Cerebellar nuclear complex (tissue), 1 donor: ENCODE data around the gene MBOAT1.

Experiments
- DNase-seq, 2 experiments: peaks; one replicate each; lab custom pipeline; 2025; lab: John Stamatoyannopoulos, UW

The MBOAT1 gene

DNA sequence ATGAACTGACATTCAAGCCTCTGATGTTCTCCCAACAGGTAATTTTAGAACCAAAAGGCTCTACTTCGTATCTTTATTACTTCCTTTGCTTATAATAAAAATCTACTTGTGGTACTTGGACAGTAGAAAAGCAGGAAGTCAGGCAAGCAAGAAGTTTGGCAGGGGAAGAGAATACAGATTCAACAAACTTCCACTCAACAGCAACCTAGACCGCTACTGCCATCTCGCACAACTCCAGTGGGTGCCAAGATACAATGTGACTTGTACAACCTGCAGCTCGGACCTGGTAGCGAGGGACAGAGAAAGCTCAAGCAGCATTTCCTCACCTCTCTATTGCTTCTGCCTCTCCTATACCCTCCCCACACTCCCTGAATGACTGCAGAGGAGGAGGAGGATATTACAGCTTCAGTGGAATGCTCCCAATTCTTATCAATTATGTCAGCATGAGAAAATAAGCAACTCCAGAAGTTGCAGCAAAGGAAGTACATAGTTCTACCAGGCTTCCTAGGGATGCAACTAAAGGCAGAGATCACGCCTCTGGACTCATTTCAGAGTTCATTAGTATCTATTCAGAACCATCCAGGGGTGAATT, 76.5 kb downstream of the MBOAT1 start:
- no peak for DNase-seq

DNA sequence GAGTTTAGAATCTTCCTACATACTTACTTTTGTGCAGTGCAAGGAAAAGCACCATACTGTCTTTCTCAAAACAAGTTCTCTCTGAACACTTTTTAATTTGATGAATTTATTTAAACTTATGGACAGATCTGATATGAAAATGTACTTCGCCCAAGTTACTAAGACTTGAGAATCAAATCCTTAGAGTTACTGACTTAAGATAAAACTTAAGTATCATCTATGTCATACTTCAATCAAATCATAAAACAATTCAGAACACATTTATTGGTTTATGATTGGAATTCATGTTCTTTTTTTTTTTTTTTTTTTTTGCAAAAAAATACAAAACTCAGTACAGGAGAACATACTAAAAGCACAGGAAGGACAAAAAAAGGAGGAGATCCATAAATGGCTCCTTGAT, 77.7 kb downstream of the MBOAT1 start:
- DNase-seq: no peak

DNA sequence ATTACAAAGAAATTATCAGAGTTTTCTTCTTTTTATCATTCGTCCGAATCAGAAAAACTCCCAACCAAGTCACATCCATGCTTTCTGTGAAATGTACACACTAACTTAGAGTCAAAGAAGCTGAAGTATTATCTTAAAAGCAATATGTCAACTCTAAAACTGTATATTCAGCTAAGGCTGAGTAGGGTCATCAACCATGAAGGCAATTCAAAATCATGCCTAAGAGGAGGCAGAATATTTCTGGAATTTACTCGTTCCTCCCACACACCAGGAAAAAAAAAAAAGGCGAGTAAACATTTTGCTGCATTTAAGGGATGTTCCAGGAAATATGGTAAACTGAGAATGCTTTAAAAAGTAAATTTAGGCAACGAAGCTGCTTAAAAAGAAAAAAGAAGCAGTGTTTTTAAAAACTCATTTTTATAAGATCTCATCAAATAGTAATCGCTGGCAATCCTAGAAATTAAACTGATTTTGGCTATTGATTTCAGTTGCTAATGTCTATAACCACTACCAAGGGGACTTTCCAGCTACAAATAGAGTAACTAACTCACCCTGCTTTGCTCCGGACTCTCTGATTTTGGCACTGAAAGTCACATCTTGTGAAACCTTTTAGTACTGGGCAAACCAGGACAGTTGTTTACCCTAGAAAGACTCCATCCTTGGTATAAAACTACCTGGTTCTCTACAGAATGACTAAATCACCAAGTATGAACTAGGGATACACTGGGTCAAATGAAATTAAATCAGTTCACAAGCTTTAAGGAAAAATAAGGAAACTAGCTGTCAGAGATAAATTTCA, 82.8 kb downstream of the MBOAT1 start:
- DNase-seq: no peak

DNA sequence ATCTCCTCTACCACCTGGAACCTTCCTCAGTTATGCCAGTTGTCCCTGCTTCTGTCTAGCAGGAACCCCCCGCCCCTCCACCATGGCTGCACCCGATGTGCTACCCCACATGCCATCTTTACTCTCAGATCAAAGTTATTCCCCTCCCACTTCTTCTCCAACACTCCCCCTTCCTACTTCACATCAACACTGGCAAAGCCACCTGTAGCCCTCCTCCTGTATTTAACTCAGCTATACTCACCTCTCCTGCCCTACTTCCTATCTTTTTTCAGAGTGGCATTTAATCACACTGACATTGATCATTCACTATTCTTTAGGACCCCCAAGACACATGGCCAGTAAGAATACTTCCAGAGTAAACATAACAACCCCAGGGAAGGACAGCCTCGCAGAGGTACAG, 84.3 kb downstream of the MBOAT1 start:
- no peak for DNase-seq

DNA sequence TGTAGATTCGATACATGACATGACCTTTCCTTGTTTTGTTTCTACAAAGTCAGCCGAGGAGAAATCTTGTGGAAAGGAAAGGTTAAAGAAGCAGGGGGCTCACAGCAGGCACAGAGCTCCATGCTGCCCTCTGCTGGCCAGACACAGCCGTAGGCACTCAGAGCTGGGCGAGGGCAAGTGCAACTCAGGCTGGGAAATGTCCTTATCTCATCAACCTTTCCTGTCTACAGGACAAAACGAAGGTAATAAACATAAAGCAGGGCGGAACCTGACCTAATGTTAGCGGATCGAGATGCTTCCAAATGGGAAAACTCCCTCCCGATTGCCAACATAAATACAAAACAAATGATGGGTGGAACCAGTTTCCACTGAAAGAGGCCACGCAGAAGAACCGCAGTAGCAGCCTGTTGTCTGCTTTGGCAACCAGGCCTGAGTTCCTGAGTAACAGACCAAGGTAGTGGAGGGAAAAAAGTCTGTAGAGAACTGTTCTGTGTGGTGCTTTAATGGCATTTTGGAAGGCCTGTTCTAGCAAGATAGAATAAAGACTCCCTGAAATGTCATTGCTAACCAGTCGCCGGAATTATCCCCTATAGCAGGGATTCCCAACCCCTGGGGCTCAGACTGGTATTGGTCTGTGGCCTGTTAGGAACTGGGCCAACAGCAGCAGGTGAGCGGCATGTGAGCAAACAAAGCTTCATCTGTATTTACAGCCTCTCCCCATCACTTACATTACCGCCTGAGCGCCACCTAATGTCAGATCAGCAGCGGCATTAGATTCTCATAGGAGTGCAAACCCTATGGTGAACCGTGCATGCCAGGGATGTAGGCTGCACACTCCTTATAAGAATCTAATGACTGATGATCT, 85.2 kb downstream of the MBOAT1 start:
- DNase-seq: no peak

DNA sequence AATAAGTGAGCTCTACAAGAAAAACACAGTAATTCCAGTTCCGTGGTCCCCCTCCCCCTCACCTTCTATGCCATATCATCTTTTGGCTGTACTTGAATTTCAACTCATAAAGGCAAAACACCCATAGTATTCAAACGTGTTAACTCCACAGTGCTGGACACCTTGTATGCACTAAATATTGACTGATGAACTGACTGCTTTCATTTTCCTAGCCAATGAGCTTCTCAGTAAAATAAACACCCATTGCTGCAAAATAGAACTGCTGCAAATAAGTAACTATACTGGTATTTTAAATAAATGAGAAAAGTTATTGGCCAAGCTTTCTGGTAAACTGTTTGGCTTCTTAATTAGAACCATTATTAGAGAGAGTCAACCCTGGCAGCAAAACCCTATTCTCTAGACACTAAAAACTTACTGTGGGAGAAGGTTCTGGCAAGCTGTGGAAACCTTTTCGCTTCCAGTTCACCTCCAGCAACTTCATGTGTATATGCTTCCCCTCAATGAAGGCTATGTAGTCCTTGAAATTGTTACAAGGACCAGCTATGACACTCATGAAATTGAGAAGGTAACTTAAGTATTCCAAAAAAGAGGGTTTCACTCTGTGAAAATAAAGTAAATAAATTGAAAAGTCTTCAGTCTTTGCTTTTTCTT, 86.0 kb downstream of the MBOAT1 start:
- DNase-seq: no peak

DNA sequence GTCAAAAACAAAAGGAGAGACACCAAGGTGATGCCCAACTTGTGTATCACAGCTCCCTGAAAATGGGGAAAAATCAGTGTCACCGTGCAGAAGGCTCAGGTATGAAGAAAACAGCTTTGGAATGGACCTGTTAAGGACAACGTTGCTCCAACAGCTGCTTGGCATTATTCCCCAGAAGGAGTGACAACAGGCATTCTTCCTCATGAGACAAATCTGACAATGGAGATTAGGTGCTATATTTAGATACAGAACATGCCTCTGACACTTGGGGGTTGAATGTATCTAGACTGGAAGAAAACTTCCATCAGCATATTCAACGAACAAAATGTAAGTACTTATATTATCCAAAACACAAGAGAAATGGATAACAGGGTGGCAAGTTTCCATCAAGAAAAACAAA, 87.7 kb downstream of the MBOAT1 start:
- no peak for DNase-seq

DNA sequence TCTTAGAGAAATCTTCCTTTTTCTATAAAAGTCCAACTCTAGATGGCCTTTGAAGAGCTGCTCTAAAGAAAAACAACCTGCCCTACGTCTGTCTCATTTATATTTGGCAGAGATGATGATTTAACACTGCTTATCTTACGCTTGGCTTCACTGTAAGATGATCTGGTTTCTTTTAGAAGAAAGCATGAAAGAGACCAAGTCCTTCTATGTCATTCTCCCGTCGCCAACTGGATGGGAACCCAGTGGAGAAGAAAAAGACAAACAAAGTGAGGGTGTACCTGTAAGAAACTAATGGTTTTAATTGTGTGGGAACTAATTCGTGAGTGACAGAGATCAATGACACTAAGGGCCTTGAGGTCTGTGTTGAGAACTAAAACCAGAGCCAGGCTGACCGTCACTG, 92.8 kb downstream of the MBOAT1 start:
- DNase-seq: no peak

DNA sequence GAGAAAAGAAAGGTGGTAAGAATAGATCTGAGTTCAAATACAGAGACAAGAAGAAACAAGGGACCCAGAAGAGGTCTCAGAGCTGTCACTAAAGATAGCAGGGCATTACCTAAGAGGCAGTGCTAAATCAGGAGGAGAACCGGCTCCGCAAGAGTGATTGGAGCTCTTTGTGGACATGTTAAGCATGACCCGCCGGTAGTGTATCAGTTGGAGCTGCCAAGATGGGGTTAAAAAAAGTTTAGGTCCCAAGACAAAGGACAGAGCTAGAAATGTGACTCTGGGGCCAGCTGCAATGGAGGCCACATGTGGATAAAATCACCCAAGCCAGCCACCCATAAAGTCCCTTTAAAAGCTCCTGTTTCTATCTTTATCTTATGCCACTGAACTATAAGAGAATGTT, 93.4 kb downstream of the MBOAT1 start:
- DNase-seq: no peak

DNA sequence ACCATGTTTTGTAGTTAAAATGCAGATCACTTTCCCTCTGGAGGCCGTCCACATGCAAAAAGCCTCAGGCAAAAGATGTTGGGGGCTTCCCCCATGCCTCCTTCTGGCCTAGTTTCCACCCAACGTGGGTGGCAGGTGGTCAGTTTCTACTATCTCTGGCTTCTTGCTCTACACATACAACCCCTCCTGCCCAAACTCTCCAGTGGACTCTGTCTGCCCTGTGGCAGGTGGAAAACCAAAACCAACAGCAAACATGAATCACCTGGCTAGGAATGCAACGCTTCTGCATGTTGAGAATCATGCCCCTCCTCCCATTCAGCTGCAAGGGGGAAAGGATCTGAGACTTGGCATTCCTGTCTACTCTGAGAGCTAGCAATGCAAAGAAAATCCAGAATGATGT, 94.8 kb downstream of the MBOAT1 start:
- no peak for DNase-seq

DNA sequence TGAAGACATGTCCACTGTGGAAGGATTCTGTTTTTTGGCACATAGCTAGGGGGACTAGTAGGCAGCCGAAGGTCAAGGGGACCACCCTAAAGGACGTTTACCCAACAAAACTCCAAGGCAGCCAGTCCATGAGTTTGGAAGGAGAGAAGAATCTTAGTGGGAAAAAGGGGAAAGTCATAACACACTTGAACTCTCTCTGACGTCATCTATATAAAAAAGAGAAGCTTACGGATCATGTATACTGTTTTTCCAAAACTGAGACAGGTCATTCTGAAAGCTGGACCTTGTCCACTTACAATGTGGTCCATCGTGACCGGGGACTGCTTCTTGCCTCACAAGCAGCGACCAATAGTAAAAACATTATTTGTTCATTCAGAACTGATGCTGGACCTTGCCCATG, 95.5 kb downstream of the MBOAT1 start:
- no peak for DNase-seq

DNA sequence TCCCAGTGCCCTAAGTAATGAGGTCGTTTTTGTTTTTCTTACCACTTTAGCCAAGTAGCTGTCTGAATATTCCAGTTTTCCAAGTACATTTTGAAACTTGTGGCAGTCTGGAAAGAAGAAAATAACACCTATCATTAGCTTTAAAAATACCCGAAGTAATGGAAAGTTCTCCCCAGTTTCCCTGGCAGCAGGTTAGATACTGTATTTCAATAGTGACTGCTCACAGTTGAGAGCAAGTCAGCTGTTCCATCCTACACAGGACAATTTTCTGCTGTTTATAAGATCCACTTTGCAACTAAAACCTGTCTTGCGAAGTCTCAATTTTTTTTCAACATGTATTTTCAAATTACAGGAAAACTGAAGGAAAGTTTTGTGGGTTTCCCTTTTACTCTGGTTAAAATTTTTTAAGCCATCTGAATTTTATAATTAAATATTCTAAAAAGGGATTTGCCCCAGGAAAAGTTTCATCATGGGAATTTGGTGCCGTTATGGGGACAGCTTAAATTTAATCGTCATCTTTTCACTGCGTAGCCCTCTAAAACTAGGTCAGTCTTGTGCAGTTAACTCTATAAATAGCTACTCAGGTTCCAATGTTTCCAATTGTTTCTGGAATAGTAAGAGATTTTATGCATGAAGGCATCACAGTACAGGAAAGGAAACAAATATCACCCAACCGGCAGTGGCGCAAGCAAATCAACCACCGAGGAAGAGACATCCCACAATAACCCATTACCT, 96.9 kb downstream of the MBOAT1 start:
- DNase-seq: no peak

DNA sequence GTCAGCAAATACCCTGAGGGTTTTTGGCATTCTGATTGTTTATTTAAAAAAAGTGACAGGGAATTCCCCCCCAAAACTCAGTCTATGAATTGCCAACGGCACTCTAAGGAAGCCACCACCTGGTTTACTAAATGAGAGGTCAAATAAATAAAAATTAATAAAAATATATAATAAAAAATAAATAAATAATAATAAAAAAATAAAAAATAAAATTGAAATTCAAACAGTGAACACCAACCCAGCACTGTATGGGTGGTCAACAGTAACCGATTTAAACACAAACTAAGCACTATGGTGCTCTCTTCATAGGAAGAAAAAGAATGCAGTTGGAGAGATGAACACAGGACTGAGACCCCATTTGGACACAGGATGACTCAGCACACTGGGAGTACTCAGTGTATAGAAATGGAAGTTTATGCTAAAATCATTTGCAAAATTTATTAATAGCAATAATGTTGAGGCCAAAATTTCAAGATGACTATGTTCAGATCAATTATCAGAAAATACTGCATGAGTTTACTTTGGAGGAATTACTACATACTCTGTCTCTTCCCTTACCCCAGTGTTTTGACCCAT, 98.5 kb downstream of the MBOAT1 start:
- no peak for DNase-seq

DNA sequence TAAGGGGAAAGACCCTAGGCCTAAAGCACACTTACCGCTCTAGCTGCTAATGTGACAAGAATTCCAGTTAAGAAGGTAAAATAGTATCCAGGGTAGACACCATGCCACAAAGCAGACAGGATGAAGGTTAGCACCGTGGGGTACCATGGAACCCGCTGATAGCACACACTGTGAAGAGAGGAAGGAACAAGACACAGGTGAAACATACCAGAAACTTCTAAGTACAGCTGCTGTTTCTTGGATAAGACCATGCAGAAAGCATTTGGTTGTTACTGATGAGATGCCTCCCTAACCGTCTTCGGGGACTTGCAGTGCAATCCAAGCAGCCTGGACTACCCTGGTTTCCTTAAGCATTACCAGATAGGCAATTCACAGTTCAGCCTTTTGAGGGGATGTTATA, 99.4 kb downstream of the MBOAT1 start:
- no peak for DNase-seq

DNA sequence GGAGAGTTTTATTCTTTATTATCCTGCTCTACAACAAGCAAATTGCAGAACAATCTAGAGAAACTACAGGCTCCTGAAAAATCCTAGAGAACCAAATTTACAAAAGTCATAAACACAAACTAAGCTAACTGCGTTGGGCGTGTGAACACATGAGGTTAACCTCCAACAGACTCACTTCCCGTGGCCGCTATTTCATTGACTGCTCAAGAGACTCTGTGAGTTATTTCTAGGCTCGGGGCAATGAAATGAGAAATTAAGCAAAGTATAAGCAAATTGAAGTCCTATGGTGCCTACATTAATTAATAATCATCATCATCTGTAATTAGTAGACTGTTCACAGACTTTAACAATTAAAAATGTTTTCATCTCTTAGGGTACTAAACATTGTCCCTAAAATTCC, 100.0 kb downstream of the MBOAT1 start:
- DNase-seq: no peak

DNA sequence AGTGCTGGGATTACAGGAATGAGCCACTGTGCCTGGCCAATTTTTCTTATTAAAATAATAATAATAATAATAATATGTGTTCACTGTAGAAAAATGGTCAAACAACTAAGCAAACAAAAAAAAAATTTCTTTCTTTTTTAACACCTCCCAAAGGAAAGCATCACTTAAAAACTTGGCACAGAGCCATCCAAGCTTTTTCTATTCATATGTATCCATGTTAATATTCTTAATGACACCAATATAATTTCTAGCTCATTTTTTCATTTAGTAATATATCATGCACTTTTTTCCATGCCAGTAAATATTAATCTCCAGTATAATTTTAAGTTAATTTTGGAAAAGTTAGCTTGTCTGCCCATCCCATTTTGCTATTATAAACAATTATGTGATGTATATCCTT, 101.8 kb downstream of the MBOAT1 start:
- no peak for DNase-seq

DNA sequence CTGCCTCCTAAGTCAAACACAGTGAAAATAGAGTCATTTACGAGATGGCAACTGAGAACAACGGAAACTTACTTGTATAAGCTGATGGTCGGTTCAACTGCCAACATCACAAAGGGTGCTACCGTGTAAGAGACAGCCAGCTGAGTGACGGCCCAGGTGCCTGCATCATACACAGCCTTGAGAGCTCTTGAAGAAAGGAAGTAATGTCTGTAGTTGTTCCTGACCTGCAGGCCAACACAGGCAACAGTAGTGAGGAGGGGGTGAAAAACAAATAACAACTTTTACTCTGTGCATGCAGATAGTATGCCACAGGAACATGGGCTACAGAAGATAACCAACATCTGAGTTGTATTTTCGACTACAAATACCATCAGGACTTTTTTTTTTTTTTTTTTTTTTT, 102.7 kb downstream of the MBOAT1 start:
- no peak for DNase-seq

DNA sequence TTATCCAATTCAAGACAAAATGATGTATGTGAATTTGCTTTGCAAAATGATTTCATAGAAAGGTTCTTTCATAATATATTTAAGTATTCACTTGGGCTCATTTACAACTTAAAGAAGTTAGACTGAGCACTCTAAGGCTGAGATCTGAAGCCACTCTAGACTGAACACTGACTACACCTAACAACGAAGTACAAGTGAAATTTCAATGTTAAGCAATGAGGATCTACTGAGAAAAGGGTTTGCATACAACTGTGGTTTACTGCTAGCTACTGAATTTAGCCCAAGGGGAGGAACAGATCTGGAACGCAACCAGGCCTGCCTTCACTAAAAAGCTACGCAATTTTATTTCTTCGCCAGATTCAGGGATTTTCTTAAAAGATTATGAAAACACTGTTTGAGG, 106.4 kb downstream of the MBOAT1 start:
- no peak for DNase-seq

DNA sequence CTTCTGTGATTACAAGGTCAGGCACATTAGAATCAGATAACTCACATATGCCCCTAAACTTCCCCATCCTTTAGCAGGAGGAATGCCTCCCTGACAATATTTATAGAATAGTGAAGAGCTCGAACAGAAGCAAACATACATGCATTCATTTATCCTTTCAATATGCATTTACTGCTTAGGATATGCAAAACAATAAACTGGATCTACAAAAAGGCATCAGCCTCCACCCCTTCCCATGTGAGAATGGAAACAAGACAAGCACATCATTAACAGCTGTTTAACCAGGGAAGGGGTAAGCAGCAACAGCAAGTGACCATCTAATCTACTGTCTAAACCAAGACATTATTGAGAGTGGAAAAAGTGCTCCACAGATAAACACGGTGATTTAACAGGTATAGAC, 107.6 kb downstream of the MBOAT1 start:
- DNase-seq: no peak

DNA sequence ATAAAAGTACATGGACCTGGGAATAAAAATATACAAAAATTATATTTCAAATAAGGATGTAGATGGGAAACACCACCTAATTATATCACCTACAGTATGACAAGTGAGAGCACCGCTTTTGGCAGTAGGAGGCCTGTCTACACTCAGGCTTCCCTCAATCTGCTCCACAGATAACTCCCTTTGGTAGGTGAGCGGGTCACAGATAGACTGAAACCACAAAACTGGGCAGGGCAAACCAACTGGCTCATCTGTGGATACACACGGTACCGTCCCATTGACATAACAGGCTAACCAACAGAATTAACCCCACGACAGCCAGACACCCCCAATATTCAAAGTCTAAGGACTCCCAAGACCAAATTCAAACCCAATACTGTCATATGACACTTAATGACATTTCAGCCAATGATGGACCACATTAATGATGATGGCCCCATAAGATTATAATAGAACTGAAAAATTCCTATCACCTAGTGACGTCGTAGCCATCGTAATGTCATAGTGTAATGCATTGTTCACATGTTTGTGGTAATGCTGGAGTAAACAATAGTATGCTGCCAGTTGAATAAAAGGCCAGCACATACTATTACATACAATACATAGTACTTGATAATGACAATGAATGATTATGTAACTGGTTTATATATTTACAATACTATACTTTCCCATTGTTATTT, 109.7 kb downstream of the MBOAT1 start:
- no peak for DNase-seq

DNA sequence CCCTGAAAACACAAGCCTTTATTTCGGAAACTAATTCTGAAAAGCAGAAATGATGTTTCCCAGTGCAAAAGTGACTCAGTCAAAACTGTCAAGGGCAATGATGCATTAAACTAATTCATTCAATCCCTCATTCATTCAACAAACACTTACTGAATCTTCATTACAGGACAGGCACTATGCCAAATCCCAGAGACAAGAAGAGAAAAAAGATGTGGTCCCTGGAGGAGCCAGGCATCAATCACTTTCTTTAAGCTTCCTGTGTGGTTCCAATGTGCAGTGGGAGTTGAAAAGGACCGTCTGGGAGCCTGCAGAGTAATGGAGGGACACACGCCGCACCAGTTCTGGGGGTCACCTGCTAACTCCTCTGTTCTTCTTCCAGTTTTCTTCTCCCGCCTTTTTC, 113.1 kb downstream of the MBOAT1 start:
- no peak for DNase-seq
